Smooth muscle cell of the umbilical artery (primary cell): ENCODE results near the gene MCHR2. TPM values are rescaled to one million over a fixed set of nuclear protein-coding genes. Genes with fewer than 3 reads are reported as not detected.

Experiments
- total RNA-seq: library from RNA; depleted of rRNA; stranded (reverse); fragments of >200 nt; gene quantifications from 2 replicates; pipeline ENCODE4 v1.2.3, GENCODE V29; 2014

The MCHR2 gene, protein sequence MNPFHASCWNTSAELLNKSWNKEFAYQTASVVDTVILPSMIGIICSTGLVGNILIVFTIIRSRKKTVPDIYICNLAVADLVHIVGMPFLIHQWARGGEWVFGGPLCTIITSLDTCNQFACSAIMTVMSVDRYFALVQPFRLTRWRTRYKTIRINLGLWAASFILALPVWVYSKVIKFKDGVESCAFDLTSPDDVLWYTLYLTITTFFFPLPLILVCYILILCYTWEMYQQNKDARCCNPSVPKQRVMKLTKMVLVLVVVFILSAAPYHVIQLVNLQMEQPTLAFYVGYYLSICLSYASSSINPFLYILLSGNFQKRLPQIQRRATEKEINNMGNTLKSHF
- total RNA-seq = not detected in 2 replicates

DNA sequence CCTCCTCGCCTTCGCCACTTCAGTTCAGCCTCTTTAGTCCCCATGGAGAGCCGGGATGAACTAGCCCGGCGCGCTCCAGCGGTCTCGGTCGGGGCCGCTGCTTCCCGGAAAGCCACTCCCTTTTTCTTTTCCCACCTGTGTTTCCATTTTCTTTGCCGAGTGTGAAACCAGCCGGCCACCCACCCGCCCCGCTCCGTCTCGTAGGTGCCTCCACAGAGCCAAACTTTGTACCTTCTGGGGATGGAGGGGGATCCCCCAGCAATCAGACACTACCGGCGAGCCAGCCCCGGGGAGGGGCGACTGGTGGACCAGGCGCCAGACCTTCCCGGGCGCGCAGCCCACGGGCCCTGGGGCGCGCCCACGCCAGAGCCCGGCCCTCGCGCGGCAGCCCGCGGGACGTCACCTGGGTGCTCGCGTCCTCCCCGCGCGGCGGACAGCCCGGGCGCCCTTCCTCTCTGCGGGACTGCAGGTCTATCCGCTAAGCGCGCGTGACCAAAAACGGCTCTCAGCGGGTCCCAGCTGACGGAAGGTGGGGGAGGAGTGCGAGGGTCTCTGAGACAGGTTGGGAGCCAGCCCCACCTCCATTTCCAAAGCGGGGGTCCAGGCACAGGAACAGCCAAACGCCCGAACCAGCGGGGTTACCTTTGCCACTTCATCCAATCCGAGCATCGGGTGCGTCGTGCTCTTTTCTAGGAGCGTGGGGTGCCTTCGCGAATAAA, at the start of gene MCHR2:
TSS of gene MCHR2 (minus strand) at position 691 of the 719 bp plus-strand sequence. CDS start 38,076 bp downstream, outside the sequence.

